Measurements from ENCODE around the gene SYCP1. TPM values are rescaled to one million over a fixed set of nuclear protein-coding genes. Genes with fewer than 3 reads are reported as not detected.

The SYCP1 gene
- total RNA-seq, 1 donor from 2014 or later: not detected

GRCh38 chr1:115029526-115029925 is 174.9 kb downstream of the SYCP1 start, which contains the start of gene TSHB:
Gene TSHB, plus strand, starts transcription at chr1:115029826. Its CDS starts 3,537 bp downstream, at chr1:115033363.
- Mint-ChIP-seq H3K36me3 (ENCODE audit: unreplicated experiment) (no peaks in the 10 kb centered on the region), H3K4me1 (ENCODE audit: low read depth, unreplicated experiment) (no peaks in the 10 kb centered on the region), H3K27ac (ENCODE audit: unreplicated experiment) (no peak within 1 kb of the TSS), H3K27me3 (ENCODE audit: unreplicated experiment) (no peaks in the 10 kb centered on the region), H3K4me3 (ENCODE audit: unreplicated experiment) (no peak within 1 kb of the TSS), H3K9me3 (ENCODE audit: unreplicated experiment) (no peaks in the 10 kb centered on the region)
- no peak for DNase-seq
- TF ChIP-seq CTCF (IDR thresholded peaks at IDR 0.05; ENCODE audit: partially characterized antibody, unreplicated experiment): no peak

GRCh38 chr1:115031595-115031994 is 176.9 kb downstream of the SYCP1 start:
- Mint-ChIP-seq H3K4me1 (ENCODE audit: low read depth, unreplicated experiment) (no peaks in the 10 kb centered on the region), H3K9me3 (ENCODE audit: unreplicated experiment) (no peaks in the 10 kb centered on the region), H3K27me3 (ENCODE audit: unreplicated experiment) (no peaks in the 10 kb centered on the region), H3K36me3 (ENCODE audit: unreplicated experiment) (no peaks in the 10 kb centered on the region), H3K4me3 (ENCODE audit: unreplicated experiment) (no peak overlapping the region), H3K27ac (ENCODE audit: unreplicated experiment) (no peak overlapping the region)
- DNase-seq: no peak
- TF ChIP-seq CTCF (IDR thresholded peaks at IDR 0.05; ENCODE audit: partially characterized antibody, unreplicated experiment): no peak

- TF ChIP-seq CTCF (IDR thresholded peaks at IDR 0.05; ENCODE audit: partially characterized antibody, unreplicated experiment): no peak
- Mint-ChIP-seq H3K9me3 (ENCODE audit: unreplicated experiment) (no peaks in the 10 kb centered on the region), H3K27ac (ENCODE audit: unreplicated experiment) (no peak overlapping the region)
Observed at GRCh38 chr1:115035652-115036051, 181.0 kb downstream of the SYCP1 start.

GRCh38 chr1:115036814-115037507 is 182.3 kb downstream of the SYCP1 start:
- Mint-ChIP-seq H3K9me3 (ENCODE audit: unreplicated experiment) (no peaks in the 10 kb centered on the region), H3K27me3 (ENCODE audit: unreplicated experiment) (no peaks in the 10 kb centered on the region), H3K36me3 (ENCODE audit: unreplicated experiment) (no peaks in the 10 kb centered on the region), H3K27ac (ENCODE audit: unreplicated experiment) (no peak overlapping the region), H3K4me3 (ENCODE audit: unreplicated experiment) (no peak overlapping the region), H3K4me1 (ENCODE audit: low read depth, unreplicated experiment) (no peaks in the 10 kb centered on the region)
- TF ChIP-seq CTCF (IDR thresholded peaks at IDR 0.05; ENCODE audit: partially characterized antibody, unreplicated experiment): no peak
- DNase-seq: no peak

More at GRCh38 chr1:115035652-115036051, 181.0 kb downstream of the SYCP1 start:
- Mint-ChIP-seq H3K27me3 (ENCODE audit: unreplicated experiment) (no peaks in the 10 kb centered on the region), H3K4me3 (ENCODE audit: unreplicated experiment) (no peak overlapping the region), H3K36me3 (ENCODE audit: unreplicated experiment) (no peaks in the 10 kb centered on the region), H3K4me1 (ENCODE audit: low read depth, unreplicated experiment) (no peaks in the 10 kb centered on the region)
- no peak for DNase-seq

- no peak for DNase-seq
- no peak for TF ChIP-seq CTCF (IDR thresholded peaks at IDR 0.05; ENCODE audit: partially characterized antibody, unreplicated experiment)
- no peak overlapping the region for H3K4me3 Mint-ChIP-seq (ENCODE audit: unreplicated experiment)
- H3K27ac Mint-ChIP-seq (ENCODE audit: unreplicated experiment): no peak overlapping the region
- H3K27me3 Mint-ChIP-seq (ENCODE audit: unreplicated experiment): no peaks in the 10 kb centered on the region
- H3K36me3 Mint-ChIP-seq (ENCODE audit: unreplicated experiment): no peaks in the 10 kb centered on the region
- no peaks in the 10 kb centered on the region for H3K4me1 Mint-ChIP-seq (ENCODE audit: low read depth, unreplicated experiment)
- H3K9me3 Mint-ChIP-seq (ENCODE audit: unreplicated experiment): no peaks in the 10 kb centered on the region
Observed at GRCh38 chr1:115040501-115040900, 185.8 kb downstream of the SYCP1 start.

Measured in glutamatergic neuron (in vitro differentiated cells).